Measurements from ENCODE around the gene PHF24. TPM values are rescaled to one million over a fixed set of nuclear protein-coding genes. Genes with fewer than 3 reads are reported as not detected.

Gene PHF24
- total RNA-seq, 4 donors from 2014 or later = 0.26 to 4.2 (median 1.2) TPM

- peaks cover 49% of the 10 kb centered on the region for H3K4me1 ChIP-seq
- H3K9me3 ChIP-seq = no peaks in the 10 kb centered on the region
- DNase-seq (ENCODE audit: low spot score in 2 of 2) = no peak
- 69% methylated on average over 7 of the region's 7 CpGs for WGBS
- H3K27me3 ChIP-seq = no peaks in the 10 kb centered on the region
- no peaks in the 10 kb centered on the region for H3K36me3 ChIP-seq
- H3K27ac ChIP-seq = no peak overlapping the region
- TF ChIP-seq EP300 (IDR thresholded peaks at IDR 0.05) = no peak
- H3K4me3 ChIP-seq = no peak overlapping the region
Observed at GRCh38 chr9:34987160-34987901, 29.2 kb downstream of the PHF24 start.

- peaks cover 58% of the 10 kb centered on the region for H3K4me1 ChIP-seq
- no peaks in the 10 kb centered on the region for H3K27me3 ChIP-seq
- no peak for TF ChIP-seq POLR2A (IDR thresholded peaks at IDR 0.05)
- TF ChIP-seq, protein P1, sequence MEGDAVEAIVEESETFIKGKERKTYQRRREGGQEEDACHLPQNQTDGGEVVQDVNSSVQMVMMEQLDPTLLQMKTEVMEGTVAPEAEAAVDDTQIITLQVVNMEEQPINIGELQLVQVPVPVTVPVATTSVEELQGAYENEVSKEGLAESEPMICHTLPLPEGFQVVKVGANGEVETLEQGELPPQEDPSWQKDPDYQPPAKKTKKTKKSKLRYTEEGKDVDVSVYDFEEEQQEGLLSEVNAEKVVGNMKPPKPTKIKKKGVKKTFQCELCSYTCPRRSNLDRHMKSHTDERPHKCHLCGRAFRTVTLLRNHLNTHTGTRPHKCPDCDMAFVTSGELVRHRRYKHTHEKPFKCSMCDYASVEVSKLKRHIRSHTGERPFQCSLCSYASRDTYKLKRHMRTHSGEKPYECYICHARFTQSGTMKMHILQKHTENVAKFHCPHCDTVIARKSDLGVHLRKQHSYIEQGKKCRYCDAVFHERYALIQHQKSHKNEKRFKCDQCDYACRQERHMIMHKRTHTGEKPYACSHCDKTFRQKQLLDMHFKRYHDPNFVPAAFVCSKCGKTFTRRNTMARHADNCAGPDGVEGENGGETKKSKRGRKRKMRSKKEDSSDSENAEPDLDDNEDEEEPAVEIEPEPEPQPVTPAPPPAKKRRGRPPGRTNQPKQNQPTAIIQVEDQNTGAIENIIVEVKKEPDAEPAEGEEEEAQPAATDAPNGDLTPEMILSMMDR (IDR thresholded peaks at IDR 0.05) = no peak
- no peak for TF ChIP-seq EP300 (IDR thresholded peaks at IDR 0.05)
- no peaks in the 10 kb centered on the region for H3K36me3 ChIP-seq
- DNase-seq (ENCODE audit: low spot score in 2 of 2) = no peak
- 16% methylated on average over 25 of the region's 25 CpGs for WGBS
- H3K27ac ChIP-seq = peak overlapping the region; percentile 48
- peak overlapping the region; percentile 80 for H3K4me3 ChIP-seq
- no peaks in the 10 kb centered on the region for H3K9me3 ChIP-seq
Observed at GRCh38 chr9:34988218-34989002, 30.3 kb downstream of the PHF24 start.

- H3K4me3 ChIP-seq = peak within 1 kb of the TSS; percentile 80
- peak; percentile 99 for DNase-seq (ENCODE audit: low spot score in 2 of 2)
- no peaks in the 10 kb centered on the region for H3K27me3 ChIP-seq
- peaks cover 67% of the 10 kb centered on the region for H3K4me1 ChIP-seq
- TF ChIP-seq, protein P1 (IDR thresholded peaks at IDR 0.05) = no peak
- peak; percentile 60 to 63 for TF ChIP-seq POLR2A (IDR thresholded peaks at IDR 0.05)
- no peak for TF ChIP-seq EP300 (IDR thresholded peaks at IDR 0.05)
- TF ChIP-seq POLR2AphosphoS5 (IDR thresholded peaks at IDR 0.05) = peak in 1 of 3 donors; percentile 26
- WGBS = 0% methylated on average over 22 of the region's 65 CpGs
- H3K36me3 ChIP-seq = no peaks in the 10 kb centered on the region
- peak within 1 kb of the TSS; percentile 83 for H3K27ac ChIP-seq
- H3K9me3 ChIP-seq = no peaks in the 10 kb centered on the region
Observed at GRCh38 chr9:34989003-34989945, 31.2 kb downstream of the PHF24 start, which contains the start of gene DNAJB5. TSS of gene DNAJB5 (plus strand) at chr9:34989745. CDS start at chr9:34990631, 886 bp downstream.

GRCh38 chr9:34989946-34990635, 32.0 kb downstream of the PHF24 start:
- Histone ChIP-seq H3K36me3 (no peaks in the 10 kb centered on the region), H3K4me3 (peak overlapping the region; percentile 80), H3K4me1 (peaks cover 75% of the 10 kb centered on the region), H3K27me3 (no peaks in the 10 kb centered on the region), H3K9me3 (no peaks in the 10 kb centered on the region), H3K27ac (peak overlapping the region; percentile 83)
- WGBS = 13% methylated on average over 21 of the region's 39 CpGs
- peak; percentile 80 to 82 for DNase-seq (ENCODE audit: low spot score in 2 of 2)
- TF ChIP-seq, protein P1 (IDR thresholded peaks at IDR 0.05) = no peak
- no peak for TF ChIP-seq EP300 (IDR thresholded peaks at IDR 0.05)
